Left lung (tissue), 10 donors: ENCODE measurements around the gene SRPK3. TPM values are rescaled to one million over a fixed set of nuclear protein-coding genes. Genes with fewer than 3 reads are reported as not detected.
A peak's percentile ranks its signal among the peaks of the same experiment; 100 is the strongest.

ENCODE experiments used
- ATAC-seq: fragments of 200-7000 bp; cut with Tn5 transposase; one replicate; pipeline ENCODE4 v1.9.1; 2020; ENCODE audit warnings: moderate library complexity
- DNase-seq, 4 donors: peaks; one replicate each; pipeline ENCODE4 v3.0.0-alpha.2; 2013 to 2020
- H3K27ac ChIP-seq, 2 donors: fragments of 200-600 bp; sonication (generic) in 1 of 2; one replicate each; pipeline versions ENCODE4 v1.5.0 to v1.8.0; 2020 to 2021
- H3K27me3 ChIP-seq, 2 donors: fragments of 200-600 bp; sonication (generic) in 1 of 2; one replicate each; pipeline versions ENCODE4 v1.5.0 to v1.8.0; 2020 to 2021
- H3K36me3 ChIP-seq, 2 donors: fragments of 200-600 bp; sonication (generic) in 1 of 2; one replicate each; pipeline versions ENCODE4 v1.5.0 to v1.8.0; 2020 to 2021
- H3K4me1 ChIP-seq, 2 donors: fragments of 200-600 bp; one replicate each; pipeline ENCODE4 v1.8.0; 2021
- H3K4me3 ChIP-seq, 2 donors: fragments of 200-600 bp; sonication (generic) in 1 of 2; one replicate each; pipeline versions ENCODE4 v1.5.0 to v1.8.0; 2020 to 2021; ENCODE audit warnings: mild to moderate bottlenecking in 1 of 2
- H3K9me3 ChIP-seq, 2 donors: fragments of 200-600 bp; sonication (generic) in 1 of 2; one replicate each; pipeline versions ENCODE4 v1.5.0 to v1.8.0; 2020 to 2021
- CTCF ChIP-seq, 2 donors: fragments of 200-600 bp; sonication (generic) in 1 of 2; IDR thresholded peaks; one replicate each; pipeline versions ENCODE4 v1.5.0 to v1.8.0; 2021; ENCODE audit warnings: antibody characterized with exemption in 2 of 2
- intact Hi-C, 2 donors: fragments of 100-400 bp; cut with DNase I; formaldehyde crosslinking; loops; one replicate each; pipeline versions ENCODE4 v1.11.2 to v1.14.2; 2022
- polyA plus RNA-seq, 6 donors: library from polyadenylated mRNA; unstranded; fragments of 120-200 nt; gene quantifications; one replicate each; pipeline ENCODE4 v1.2.1, GENCODE V29; 2013; ENCODE audit not compliant: insufficient read length in 6 of 6
- total RNA-seq, 2 donors: library from RNA; stranded (reverse); fragmentation: NEBNext Ultra II Directional; extraction: Animal tissue kit (Norgen Biotek cat#: 25700); gene quantifications; one replicate each; pipeline ENCODE4 v1.2.1, GENCODE V29; 2021
- donor health status: DM: no; HTN: yes; CAD: no.
- donor health status: DM: no; HTN: no; CAD: no.

Gene SRPK3
- total and polyA plus RNA-seq, 8 donors: 0.55 to 1.7 (median 0.88) TPM

- H3K36me3 ChIP-seq: no peaks in the 10 kb centered on the region
- peaks cover 0 to 34% of the 10 kb centered on the region in 2 donors for H3K27me3 ChIP-seq
- intact Hi-C loops: no loop called here
- H3K4me1 ChIP-seq: no peaks in the 10 kb centered on the region
- ATAC-seq (no peak), DNase-seq (no peak)
- H3K9me3 ChIP-seq: no peaks in the 10 kb centered on the region
- TF ChIP-seq CTCF (IDR thresholded peaks at IDR 0.05): no peak
- H3K4me3 ChIP-seq: no peak overlapping the region
- H3K27ac ChIP-seq: no peak overlapping the region
These were observed 4.2 kb upstream of the SRPK3 start for GRCh38 chrX:153776611-153777045.

- Histone ChIP-seq H3K36me3 (no peaks in the 10 kb centered on the region), H3K4me3 (no peak overlapping the region), H3K27me3 (peaks cover 0 to 37% of the 10 kb centered on the region in 2 donors), H3K9me3 (no peaks in the 10 kb centered on the region), H3K4me1 (no peaks in the 10 kb centered on the region), H3K27ac (no peak overlapping the region)
- DNase-seq: peak in 1 of 4 donors; percentile 21
- intact Hi-C loops: no loop called here
- no peak for ATAC-seq
- TF ChIP-seq CTCF (IDR thresholded peaks at IDR 0.05): no peak
These were observed 3.4 kb upstream of the SRPK3 start for GRCh38 chrX:153777261-153778090.

- Histone ChIP-seq H3K27ac (no peak overlapping the region), H3K9me3 (no peaks in the 10 kb centered on the region), H3K27me3 (peaks cover 0 to 37% of the 10 kb centered on the region in 2 donors), H3K4me3 (no peak overlapping the region), H3K36me3 (peaks cover 0 to under 1% of the 10 kb centered on the region in 2 donors), H3K4me1 (no peaks in the 10 kb centered on the region)
- DNase-seq (peak in 1 of 4 donors; percentile 23), ATAC-seq (no peak)
- intact Hi-C loops: no loop called here
- no peak for TF ChIP-seq CTCF (IDR thresholded peaks at IDR 0.05)
These were observed 2.7 kb upstream of the SRPK3 start for GRCh38 chrX:153778181-153778580.

- no peak for TF ChIP-seq CTCF (IDR thresholded peaks at IDR 0.05)
These were observed 2.1 kb upstream of the SRPK3 start for GRCh38 chrX:153778684-153779101.

GRCh38 chrX:153779891-153780677 lies 757 bp upstream of the SRPK3 start:
- Histone ChIP-seq H3K27me3 (peaks cover 0 to 37% of the 10 kb centered on the region in 2 donors), H3K27ac (no peak overlapping the region), H3K36me3 (peaks cover 0 to 18% of the 10 kb centered on the region in 2 donors), H3K4me3 (no peak overlapping the region), H3K9me3 (no peaks in the 10 kb centered on the region), H3K4me1 (no peaks in the 10 kb centered on the region)
- no peak for TF ChIP-seq CTCF (IDR thresholded peaks at IDR 0.05)
- DNase-seq: no peak
- intact Hi-C loops: no loop called here
- ATAC-seq: no peak

More at GRCh38 chrX:153778684-153779101, 2.1 kb upstream of the SRPK3 start:
- Histone ChIP-seq H3K4me1 (no peaks in the 10 kb centered on the region), H3K9me3 (no peaks in the 10 kb centered on the region), H3K27ac (no peak overlapping the region), H3K27me3 (peaks cover 0 to 37% of the 10 kb centered on the region in 2 donors), H3K4me3 (no peak overlapping the region), H3K36me3 (peaks cover 0 to 5% of the 10 kb centered on the region in 2 donors)
- DNase-seq (peak in 1 of 4 donors; percentile 6), ATAC-seq (no peak)
- intact Hi-C loops: no loop called here
